Left lung (tissue), 10 donors: Measurements from ENCODE around the gene GRB10. TPM values are rescaled to one million over a fixed set of nuclear protein-coding genes. Genes with fewer than 3 reads are reported as not detected.
A peak's percentile ranks its signal among the peaks of the same experiment; 100 is the strongest.

Experiments
- ATAC-seq: fragments of 200-7000 bp; cut with Tn5 transposase; one replicate; pipeline ENCODE4 v1.9.1; 2020; ENCODE audit warnings: moderate library complexity
- DNase-seq, 4 donors: peaks; one replicate each; pipeline ENCODE4 v3.0.0-alpha.2; 2013 to 2020
- H3K27ac ChIP-seq, 2 donors: fragments of 200-600 bp; sonication (generic) in 1 of 2; one replicate each; pipeline versions ENCODE4 v1.5.0 to v1.8.0; 2020 to 2021
- H3K27me3 ChIP-seq, 2 donors: fragments of 200-600 bp; sonication (generic) in 1 of 2; one replicate each; pipeline versions ENCODE4 v1.5.0 to v1.8.0; 2020 to 2021
- H3K36me3 ChIP-seq, 2 donors: fragments of 200-600 bp; sonication (generic) in 1 of 2; one replicate each; pipeline versions ENCODE4 v1.5.0 to v1.8.0; 2020 to 2021
- H3K4me1 ChIP-seq, 2 donors: fragments of 200-600 bp; one replicate each; pipeline ENCODE4 v1.8.0; 2021
- H3K4me3 ChIP-seq, 2 donors: fragments of 200-600 bp; sonication (generic) in 1 of 2; one replicate each; pipeline versions ENCODE4 v1.5.0 to v1.8.0; 2020 to 2021; ENCODE audit warnings: mild to moderate bottlenecking in 1 of 2
- H3K9me3 ChIP-seq, 2 donors: fragments of 200-600 bp; sonication (generic) in 1 of 2; one replicate each; pipeline versions ENCODE4 v1.5.0 to v1.8.0; 2020 to 2021
- CTCF ChIP-seq, 2 donors: fragments of 200-600 bp; sonication (generic) in 1 of 2; IDR thresholded peaks; one replicate each; pipeline versions ENCODE4 v1.5.0 to v1.8.0; 2021; ENCODE audit warnings: antibody characterized with exemption in 2 of 2
- intact Hi-C, 2 donors: fragments of 100-400 bp; cut with DNase I; formaldehyde crosslinking; loops; one replicate each; pipeline versions ENCODE4 v1.11.2 to v1.14.2; 2022
- polyA plus RNA-seq, 6 donors: library from polyadenylated mRNA; unstranded; fragments of 120-200 nt; gene quantifications; one replicate each; pipeline ENCODE4 v1.2.1, GENCODE V29; 2013; ENCODE audit not compliant: insufficient read length in 6 of 6
- total RNA-seq, 2 donors: library from RNA; stranded (reverse); fragmentation: NEBNext Ultra II Directional; extraction: Animal tissue kit (Norgen Biotek cat#: 25700); gene quantifications; one replicate each; pipeline ENCODE4 v1.2.1, GENCODE V29; 2021
- donor health status: DM: no; HTN: yes; CAD: no.
- donor health status: DM: no; HTN: no; CAD: no.

GRB10 gene
- total and polyA plus RNA-seq, 8 donors: 38.8 to 58.3 (median 45.0) TPM

GRCh38 chr7:50812841-50813475 is 30.3 kb upstream of the GRB10 start:
- DNase-seq (peak in 3 of 4 donors; percentile 31 to 70 (median 68)), ATAC-seq (peak; percentile 96)
- Histone ChIP-seq H3K4me1 (no peaks in the 10 kb centered on the region), H3K36me3 (no peaks in the 10 kb centered on the region), H3K4me3 (no peak overlapping the region), H3K27ac (no peak overlapping the region), H3K27me3 (no peaks in the 10 kb centered on the region), H3K9me3 (no peaks in the 10 kb centered on the region)
- intact Hi-C loops: no loop called here
- TF ChIP-seq CTCF (IDR thresholded peaks at IDR 0.05): no peak

DNA sequence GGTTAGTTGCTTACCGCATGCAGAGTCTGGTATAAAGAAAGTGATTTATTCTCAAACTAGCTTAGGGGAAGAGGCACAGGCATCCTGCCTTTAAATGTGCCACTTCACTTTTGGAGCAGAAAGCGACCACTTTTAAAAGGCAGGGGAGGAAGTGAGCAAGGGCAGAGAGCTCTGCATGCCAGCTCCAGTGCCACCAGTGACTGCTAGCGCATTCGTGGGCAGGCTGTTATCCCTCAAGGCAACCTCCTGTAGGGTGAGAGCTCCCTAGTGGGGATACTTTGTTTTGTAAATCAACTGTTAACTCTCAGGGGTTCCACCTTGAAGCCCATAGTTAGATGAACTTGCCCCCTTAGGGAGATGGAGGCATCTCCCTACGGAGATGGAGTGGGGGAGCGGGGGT is 29.4 kb upstream of the GRB10 start:
- Histone ChIP-seq H3K27me3 (no peaks in the 10 kb centered on the region), H3K27ac (no peak overlapping the region), H3K36me3 (no peaks in the 10 kb centered on the region), H3K4me3 (no peak overlapping the region), H3K4me1 (no peaks in the 10 kb centered on the region), H3K9me3 (no peaks in the 10 kb centered on the region)
- intact Hi-C loops: no loop called here
- DNase-seq (no peak), ATAC-seq (no peak)
- TF ChIP-seq CTCF (IDR thresholded peaks at IDR 0.05): no peak

DNA sequence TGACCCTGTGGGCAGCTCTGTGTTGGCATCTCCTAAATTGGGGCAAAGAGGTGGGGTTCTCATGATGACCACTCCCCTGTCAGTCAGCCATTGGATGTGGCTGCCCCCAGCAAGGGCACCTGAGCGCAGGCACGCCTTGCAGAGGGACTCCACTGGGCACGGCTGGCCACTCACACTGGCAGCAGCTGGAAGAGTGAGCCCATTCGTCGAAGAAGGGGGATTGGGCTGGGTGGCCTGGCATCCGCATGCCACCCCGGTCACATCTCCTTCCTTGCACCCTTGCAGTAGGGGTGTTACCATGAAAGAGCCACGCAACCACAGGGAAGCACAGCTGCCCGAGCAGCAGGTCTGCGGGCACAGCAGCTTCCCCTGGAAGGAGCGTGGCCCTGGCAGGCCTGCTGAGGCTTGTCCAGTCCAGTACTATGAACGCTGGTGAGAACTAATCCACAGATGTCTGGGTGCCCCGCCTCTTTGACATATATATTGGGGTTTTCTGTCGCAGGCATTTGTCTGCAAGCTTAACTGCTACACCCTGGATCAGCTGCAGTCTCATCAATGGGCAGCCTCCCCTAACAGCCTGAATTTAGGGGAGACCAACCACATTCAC is 25.7 kb upstream of the GRB10 start:
- DNase-seq (peak in 1 of 4 donors; percentile 53), ATAC-seq (no peak)
- H3K27me3 ChIP-seq: no peaks in the 10 kb centered on the region
- no peaks in the 10 kb centered on the region for H3K9me3 ChIP-seq
- H3K36me3 ChIP-seq: no peaks in the 10 kb centered on the region
- H3K4me3 ChIP-seq: no peak overlapping the region
- intact Hi-C loops: no loop called here
- TF ChIP-seq CTCF (IDR thresholded peaks at IDR 0.05): no peak
- H3K27ac ChIP-seq: no peak overlapping the region
- H3K4me1 ChIP-seq: no peaks in the 10 kb centered on the region

GRCh38 chr7:50807026-50807730 is 24.5 kb upstream of the GRB10 start:
- TF ChIP-seq CTCF (IDR thresholded peaks at IDR 0.05): no peak

GRCh38 chr7:50806143-50806542 is 23.4 kb upstream of the GRB10 start:
- Histone ChIP-seq H3K4me1 (no peaks in the 10 kb centered on the region), H3K9me3 (no peaks in the 10 kb centered on the region), H3K4me3 (no peak overlapping the region), H3K27ac (no peak overlapping the region), H3K27me3 (no peaks in the 10 kb centered on the region), H3K36me3 (no peaks in the 10 kb centered on the region)
- peak in 1 of 4 donors; percentile 28 for DNase-seq
- no peak for TF ChIP-seq CTCF (IDR thresholded peaks at IDR 0.05)
- intact Hi-C loops: no loop called here
- ATAC-seq: no peak

More at GRCh38 chr7:50807026-50807730, 24.5 kb upstream of the GRB10 start:
- H3K4me1 ChIP-seq: no peaks in the 10 kb centered on the region
- DNase-seq (peak in 1 of 4 donors; percentile 63), ATAC-seq (no peak)
- H3K36me3 ChIP-seq: no peaks in the 10 kb centered on the region
- intact Hi-C loops: no loop called here
- no peak overlapping the region for H3K4me3 ChIP-seq
- H3K9me3 ChIP-seq: no peaks in the 10 kb centered on the region
- H3K27ac ChIP-seq: no peak overlapping the region
- H3K27me3 ChIP-seq: no peaks in the 10 kb centered on the region
